GM11168 (cell line): ENCODE measurements around the gene ZC3H12A.

Experiments
- in situ Hi-C: fragments of 300-500 bp; cut with MboI; formaldehyde crosslinking; loops from one replicate; pipeline ENCODE4 v1.12.0; 2022; ENCODE audit warnings: low sequenced_read_pairs; ENCODE audit not compliant: unreplicated experiment

ZC3H12A gene

GRCh38 chr1:37533317-37534093, 59.1 kb downstream of the ZC3H12A start:
- in situ Hi-C loops, result no loop called here
